HG03280 (cell line): ENCODE data around the gene IFT27.

ENCODE experiments used
- ATAC-seq: cut with Tn5 transposase; IDR thresholded peaks from one replicate; pipeline ENCODE4 v1.9.1; 2021; ENCODE audit warnings: mild to moderate bottlenecking, moderate library complexity; ENCODE audit not compliant: unreplicated experiment

The IFT27 gene

DNA sequence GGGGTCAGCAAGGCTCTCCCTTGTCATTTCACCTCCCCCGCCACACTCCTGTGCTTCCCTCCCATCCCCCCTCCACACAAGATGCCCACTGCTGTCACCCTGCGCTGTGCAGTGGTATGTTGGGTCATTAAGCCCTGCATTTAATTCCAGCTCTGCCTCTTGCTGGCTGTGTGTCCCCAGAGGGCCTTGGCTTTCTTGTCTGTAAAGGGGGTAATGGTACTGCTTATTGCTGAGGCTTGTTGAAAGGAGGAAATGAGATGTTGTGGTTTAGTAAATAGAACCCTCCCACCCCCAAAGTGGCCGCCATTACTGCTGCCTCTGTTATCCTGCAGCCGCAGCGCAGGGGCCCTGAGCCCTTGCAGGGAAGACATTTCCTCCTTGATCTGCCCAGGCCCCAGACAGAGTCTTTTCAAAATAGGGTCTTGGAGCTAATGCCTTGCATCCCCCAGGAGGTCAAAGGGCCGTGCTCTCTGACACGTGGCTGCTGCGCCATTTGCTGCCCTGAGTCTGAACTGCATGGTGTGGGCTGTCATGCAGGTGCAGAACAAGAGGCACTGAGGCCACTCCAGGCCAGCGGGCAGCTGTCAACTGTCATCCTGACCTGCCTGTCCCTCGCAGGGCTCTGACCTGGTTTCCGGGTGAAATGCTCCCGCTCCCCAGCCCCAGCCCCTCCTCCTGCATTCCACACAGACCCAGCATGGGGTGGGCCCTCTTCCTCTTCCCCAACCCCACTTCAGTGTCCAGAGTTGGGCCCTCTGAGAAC, 22.2 kb upstream of the IFT27 start:
- no peak for ATAC-seq

DNA sequence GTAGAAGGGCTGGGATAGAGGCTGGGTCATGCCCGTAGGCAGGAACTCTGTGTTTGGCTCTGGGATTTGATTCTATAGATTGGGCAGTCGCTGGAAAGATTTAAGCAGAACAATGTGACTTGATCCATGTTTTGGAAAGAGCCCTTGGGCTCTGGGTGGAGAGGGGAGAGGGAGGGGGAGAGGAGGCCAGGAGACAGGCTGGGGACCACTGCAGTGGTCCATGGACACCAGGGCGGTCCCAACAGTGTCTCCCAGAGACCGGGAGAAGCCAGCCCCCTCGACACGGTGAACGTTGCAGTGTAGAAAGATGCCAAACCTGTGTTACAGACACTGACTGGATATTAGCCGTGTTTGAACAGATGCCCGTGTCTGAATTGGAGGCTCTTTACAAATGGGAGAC, 21.5 kb upstream of the IFT27 start:
- no peak for ATAC-seq

DNA sequence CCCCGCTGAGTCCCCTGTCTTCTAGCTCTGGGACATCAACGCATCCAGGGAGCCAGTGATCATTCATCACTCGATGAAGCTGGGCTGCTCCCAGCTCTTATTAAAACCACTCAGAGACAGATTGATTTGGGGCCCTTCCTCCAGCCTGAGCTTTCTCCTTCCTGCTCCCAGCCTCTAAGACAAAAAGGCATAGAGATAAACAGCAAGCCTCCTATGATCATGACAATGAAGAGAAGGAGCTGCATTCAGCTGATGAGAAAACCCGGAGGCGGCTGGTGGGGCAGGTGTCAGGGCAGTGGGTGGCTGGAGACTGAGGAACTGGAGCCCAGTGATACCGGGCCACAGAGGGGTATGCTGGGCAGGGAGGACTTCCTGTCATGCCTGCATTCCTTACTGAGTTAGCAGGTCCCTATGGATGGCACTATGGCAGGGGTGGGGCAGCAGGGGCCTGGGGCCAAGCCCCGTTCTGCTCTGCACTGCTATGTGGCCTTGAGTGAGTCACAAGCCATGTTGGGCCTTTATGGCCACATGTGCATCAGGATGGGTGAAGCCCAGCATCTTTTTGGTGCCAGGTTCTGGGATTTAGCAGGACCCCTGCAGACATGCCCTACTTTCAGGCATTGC, 20.7 kb upstream of the IFT27 start:
- ATAC-seq, result no peak

DNA sequence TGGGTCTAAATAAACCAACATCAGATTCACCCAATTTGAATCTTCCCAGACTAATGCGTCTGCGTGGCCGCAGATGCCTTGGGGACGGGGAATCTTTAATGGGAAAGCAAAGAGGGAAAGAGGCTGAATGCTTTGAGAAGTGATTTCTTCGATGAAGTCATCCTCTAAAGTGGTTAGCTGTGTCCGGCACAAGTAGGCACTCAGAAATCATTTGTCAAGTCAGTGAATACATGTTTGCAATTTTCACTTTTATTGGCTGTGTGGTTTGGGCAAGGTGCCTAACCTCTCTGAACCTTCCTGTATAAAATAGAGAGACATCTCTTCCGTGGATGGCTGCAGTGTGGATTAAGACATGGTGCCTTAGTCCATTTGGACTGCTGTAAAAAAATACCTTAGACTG, 19.7 kb upstream of the IFT27 start:
- no peak for ATAC-seq

DNA sequence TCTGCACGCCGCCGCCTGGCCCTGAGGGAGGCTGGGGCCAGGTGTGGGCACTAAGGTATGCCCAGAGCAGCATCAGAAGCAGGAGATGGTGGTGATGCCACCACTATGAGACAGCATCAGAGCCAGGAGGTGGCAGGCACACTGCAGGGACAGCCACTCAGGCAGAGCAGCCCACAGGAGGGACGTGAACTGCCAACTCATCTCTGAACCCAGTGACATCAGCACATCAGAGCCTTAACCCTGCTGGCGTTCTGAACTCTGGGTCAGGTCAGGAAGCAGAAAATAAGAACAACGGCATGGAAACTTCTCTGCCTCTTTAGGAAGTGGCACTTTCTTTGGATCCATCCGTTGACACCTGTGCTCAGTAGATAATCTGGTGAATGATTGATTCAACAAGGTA, 14.7 kb upstream of the IFT27 start:
- no peak for ATAC-seq

DNA sequence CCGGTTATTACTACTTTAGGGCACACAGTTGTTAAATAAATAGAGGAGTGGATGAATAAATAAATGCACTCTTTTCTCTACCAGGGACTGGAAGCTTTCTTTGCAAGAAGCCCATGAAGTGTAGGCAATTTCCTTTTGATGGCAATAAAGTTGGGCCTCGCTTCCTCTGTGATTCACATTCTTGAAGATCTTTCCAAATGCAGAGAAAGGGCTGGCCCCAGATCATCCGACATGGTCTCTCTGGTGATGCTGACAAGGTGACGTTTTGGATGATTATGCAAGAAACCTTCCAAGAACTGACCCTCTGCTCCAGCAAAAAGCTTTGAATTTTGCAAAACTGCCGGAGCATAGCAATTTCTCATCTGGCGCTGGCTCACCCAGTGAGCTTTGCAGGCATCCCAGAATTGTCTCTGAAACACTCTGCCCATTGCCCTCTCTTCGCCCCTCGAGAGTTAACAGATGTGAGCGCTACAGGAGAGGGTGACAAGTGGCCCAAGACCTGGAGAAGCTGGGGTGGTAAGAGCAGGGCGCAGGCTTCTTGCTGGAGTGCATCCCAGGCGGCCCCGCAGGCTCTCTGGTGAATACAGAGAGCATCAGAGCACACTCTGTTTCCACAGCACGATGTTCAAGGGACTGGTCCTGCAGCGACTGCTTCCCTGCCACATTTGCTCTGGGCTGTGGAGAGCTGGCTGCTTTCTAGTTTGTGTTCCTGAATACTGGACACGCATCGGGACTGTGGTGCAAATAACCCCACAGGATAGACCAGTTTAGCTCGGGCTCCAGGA, 11.5 kb upstream of the IFT27 start:
- ATAC-seq, result no peak

DNA sequence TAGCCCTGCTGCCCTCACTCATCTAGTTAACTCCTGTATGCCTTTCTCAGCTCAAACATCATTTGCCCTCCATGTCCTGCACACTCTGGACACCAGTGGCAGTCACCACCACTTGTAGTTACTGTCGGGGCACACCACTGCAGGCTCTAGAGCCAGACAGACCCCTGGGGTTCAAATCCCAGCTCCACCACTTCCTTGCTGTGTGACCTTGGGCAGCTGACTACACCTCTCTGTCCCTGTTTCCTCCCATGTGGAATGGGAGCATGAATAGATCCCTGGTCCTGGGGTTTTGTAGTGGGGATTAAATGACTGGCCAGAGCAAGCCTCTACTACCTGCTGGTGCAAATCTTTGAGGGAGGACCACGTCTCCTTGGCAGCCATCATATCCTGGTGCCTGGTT, 7.8 kb upstream of the IFT27 start:
- no peak for ATAC-seq

DNA sequence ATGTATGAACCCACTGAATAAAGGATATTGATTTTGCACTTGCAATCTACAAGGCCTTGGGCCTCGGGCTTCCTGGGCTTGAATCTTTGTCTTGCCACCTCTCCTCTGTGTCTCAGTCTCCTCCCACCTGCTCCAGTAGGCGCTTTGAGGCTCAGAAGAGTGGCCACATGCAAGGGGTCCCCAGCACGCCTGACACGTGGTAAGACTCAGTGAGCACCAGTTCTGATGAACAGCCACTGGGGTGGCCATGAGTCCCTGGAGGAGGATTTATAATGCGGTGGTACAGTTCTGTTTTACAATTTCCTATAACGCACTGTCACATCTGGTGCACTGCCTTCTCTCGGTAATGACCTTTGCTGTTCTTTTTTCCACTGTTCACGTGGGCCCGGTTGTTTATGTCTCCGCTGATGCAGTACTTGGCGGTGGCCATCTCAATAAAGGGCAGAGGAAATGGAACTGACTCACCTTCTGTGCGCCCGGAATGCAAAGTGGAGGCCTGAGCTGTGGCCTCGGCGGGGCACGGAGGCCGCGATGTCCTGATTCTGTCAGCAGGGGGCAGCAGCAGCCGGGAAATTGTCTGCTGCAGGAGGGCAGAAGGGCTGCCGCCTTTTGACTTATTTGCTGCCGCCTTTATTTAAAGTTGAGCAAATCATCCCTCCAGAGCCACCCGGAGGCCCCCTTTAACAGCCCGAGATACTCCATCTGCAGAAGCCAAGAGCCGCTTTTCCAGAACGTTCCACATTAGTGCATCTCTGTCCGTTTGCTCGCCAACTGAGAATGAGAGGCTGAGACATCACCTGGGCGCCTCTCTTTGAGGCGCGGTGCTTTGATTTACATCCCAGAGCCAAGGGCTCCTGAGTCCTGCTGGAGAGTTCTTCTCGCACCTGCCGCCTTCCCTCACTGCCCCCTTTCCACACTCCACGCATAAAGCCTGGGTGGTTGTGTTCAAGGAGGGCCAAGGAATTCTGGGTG, 6.0 kb upstream of the IFT27 start:
- peak; percentile 81 for ATAC-seq

DNA sequence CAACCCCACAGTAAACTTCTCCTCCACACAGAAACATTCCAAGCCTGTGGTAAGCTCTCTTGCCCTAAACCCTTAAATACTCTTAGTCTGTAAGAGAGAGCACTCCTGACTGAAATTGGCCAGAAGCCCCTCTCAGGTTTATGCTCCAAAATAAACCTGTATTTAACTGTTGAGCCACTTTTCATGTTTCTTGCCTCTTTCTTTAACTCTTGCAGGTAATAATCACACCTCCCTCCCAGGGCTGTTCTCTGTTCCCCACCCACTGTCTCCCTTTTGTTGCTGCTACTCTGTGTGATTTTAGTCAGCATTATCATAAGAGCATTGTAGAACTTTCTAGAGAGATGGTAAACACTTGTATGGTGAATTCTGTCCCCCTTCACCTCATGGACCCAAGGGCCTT, 2.1 kb upstream of the IFT27 start:
- ATAC-seq, result no peak

DNA sequence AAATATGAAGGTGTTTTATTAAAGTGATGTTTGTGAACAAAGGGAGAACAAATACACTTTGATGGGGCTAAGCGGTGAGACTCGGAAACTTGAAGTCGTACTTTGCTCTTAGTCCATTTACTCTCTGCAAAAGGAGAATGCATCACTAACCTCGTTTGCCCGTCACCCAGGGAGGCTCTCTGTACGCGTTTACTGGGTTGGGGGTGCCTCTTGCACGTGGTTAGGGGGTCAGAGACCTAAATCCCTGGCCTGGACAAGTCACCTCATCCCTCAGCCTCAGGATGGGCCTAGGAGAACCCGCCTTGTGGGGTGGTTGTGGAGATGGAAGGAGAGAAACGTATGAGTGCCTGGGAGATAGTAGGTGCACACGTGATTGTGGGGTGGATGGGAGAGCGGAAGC, 803 bp upstream of the IFT27 start:
- ATAC-seq, result no peak

DNA sequence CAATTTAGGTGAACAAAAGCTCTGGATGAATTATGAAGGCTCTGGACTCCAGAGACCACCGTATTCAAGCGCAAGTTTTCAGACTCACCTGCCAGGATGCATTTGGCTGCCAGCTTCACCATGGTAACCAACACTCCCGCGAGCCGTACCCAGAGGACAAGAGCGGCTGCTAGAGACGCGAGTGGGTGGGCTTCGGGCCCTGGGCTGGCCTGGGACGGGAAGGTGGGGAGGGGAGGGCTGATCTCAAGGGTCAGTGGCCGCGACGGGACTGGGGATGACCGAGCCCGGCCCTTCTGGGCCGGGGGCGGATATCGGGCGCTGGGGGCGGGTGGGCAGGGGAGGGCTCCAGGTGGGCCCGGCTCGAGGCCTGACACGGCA, 344 bp downstream of the IFT27 start:
- peak; percentile 6 for ATAC-seq

DNA sequence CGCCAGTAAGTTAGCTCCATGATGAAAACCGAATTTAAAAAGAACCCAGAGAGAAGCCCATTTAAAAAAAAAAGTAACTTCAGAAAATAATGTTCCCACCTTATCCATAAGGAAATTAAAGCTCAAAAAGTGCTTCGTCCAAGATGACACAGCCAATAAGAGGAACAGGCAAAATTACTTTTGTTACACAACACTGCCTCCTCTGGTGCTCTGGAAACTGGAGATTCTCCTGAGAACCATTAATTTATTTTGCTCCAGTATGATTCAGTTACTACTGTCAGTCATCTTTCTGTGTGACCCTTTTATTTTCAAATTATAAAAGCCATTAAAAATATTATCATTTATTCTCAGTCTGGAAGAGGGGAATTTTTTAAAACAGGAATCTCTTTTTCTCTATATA, 2.0 kb downstream of the IFT27 start:
- ATAC-seq, result no peak

DNA sequence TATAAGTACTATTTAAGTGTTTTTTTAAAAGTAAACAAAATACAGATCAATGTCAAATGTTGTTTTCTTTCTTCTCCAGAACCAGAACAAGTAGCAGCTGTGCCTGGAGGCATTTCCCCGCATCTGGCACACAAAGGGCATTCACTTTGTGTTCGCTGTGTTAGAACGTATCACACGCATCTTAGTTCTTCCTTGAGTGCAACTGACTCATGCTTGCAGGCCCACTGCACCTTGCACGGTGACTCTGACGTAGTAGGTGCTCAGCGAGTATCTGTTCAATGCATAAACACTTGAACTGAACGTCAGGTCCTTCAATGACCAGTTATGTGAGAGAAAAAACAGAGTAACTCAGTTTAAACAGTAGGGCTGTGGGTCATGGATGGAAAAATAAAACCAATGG, 3.5 kb downstream of the IFT27 start:
- no peak for ATAC-seq

DNA sequence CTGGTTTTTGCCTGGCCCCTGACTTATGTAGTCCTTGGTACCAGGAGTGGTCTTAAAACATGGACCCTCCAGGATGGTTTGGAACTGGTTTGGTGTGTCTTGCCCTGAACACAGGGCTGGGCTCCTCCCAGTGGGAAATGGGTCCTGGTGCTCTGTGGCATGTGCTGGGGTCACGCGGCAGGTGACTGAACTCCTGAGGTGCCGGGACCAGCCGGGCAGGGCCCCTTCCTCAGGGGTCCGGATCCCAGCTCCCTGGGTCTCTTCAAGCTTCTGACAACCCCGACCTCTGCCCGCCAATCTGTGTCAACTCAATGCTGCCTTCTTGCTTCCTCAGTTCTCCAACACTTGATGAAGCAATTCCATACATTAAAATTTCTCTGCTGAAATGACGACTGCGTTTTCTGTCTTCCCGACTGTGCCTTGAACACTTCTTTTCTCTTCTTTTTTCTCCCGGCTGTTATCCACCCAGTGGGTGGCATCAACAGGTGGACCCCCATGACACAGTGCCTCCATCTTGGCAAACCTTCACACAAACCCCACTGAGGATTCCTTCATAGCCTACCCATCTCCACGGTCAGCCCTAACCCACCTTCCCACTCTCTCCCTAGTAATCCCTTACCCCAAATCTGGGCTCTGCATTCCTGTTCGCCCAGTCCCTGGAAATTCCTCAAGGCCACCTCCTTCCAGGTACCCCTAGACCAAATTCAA, 4.4 kb downstream of the IFT27 start:
- ATAC-seq, result no peak

DNA sequence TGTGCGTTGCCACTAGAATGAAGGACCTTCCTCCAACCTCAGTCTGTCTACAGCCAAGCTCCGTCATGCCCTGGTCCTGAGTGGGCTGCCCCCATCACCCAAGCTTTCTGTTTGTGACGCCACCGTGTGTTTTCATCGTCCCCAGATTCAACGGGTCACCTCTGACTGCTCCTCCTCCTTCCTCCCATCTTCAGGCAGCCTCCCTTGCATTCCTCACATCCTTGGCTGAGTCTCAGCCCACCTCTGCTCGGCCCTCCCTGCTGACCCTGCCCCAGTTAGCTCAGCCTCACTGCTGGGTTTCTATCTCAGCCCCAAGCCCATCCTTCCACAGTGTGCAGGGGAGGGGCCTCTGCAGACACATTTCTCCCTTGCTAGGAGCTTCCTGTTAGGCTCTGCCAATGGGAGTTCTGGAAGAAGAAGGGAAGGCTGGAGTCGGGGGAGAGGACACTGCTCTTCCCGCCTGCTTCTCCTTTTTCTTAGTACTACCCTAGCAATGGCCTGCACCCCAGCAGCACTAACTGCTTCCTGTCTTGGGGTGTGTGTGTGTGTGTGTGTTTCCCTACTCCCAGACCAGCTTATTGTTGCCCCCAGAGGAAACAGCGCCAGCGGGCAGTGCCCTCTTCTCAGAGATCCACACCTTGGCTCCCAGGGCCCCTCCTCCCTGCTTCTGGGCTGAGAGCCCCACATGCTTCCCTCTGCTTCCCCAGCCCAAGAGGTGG, 5.2 kb downstream of the IFT27 start:
- no peak for ATAC-seq

DNA sequence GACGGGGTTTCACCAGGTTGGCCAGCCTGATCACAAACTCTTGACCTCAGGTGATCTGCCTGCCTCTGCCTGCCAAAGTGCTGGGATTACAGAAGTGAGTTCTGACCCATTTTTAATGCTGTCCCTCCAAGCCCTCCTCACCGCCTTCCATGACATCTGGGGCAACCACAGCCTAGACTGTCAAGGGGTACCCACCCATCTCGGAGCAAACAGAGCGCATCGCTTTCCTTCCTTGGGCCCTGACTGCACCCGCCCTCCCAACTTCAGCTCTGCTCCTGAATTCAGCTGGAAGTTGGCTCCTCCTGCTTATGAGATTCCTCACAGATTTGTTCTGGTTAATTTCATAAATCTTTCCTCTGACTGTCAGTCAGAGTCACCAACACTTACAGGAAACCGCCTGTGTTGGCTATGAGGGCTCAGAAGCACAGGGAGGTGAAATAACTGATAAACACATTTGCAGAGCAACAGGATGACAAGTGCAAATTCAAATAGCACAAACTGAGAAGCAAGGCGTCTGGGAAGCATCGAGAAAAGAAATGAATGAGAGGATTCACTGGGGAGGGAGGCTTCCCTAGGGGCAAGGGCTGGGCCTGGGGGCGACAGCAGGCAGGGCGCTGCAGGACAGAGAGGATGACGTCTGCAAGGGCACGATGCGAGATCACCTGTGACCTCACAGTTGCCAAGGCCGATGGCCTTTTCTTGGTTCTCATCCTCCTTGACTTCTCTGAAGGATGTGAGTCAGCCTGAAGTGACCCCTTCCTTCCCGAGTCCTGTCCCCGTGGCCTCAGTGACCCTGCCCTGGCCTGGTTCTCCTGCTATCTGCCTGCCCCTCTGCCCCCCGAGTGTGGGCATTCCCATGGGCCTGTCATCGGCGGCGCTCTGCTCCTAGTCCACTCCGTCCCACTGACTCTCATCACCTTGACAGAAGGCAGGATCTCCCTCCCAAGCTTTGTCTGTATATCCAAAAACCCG, 6.1 kb downstream of the IFT27 start:
- ATAC-seq, result no peak

DNA sequence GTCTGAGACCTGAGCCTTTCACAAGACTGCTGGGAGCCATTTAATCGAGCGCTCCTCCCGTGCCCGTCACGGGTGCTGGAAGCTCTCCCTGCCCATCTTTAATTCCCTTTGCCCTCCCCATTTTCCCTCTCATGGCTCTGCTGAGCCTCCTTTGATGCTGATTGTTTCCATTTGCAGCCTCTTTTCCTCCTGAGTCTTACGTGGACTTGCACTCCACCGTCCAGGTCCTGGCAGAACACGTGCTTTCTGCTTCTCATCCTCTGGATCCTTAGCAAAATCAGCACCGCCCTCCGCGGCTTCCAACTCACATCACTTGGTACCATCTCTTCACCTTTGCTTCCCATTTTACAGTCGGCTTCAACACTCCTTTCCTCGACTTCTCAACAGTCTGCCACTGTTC, 7.3 kb downstream of the IFT27 start:
- no peak for ATAC-seq

DNA sequence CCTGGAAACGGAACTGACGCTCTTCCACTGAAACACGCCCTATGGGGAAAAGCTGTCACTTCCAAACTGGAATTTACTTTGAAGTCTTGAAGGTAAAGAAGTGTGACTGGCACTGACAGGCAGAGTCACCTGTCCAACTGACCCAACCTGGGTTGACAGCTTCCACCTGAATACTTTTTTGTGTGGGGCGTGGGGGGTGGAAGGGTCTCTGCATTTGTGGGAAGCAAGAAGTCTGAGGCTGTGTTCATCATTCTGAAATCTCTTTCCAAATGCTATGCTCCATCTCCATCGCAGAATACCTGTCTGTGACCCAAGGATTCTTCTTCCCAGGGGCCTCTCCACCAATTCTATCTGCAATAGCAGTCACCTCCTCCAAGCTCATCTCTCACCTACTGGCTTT, 7.8 kb downstream of the IFT27 start:
- no peak for ATAC-seq
